Mammary epithelial cell (primary cell): ENCODE data around the gene CEACAM16.

Experiments
- EZH2 ChIP-seq: IDR thresholded peaks from 2 replicates; pipeline ENCODE4 v1.6.1; 2012; ENCODE audit warnings: low read length, inconsistent platforms, borderline replicate concordance
- TF ChIP-seq, protein P1 (sequence below), 2 donors: IDR thresholded peaks in 1 of 2; conservative IDR thresholded peaks in 1 of 2; 2 replicates each; pipeline ENCODE4 v1.5.1; 2011 to 2012; ENCODE audit warnings: inconsistent platforms in 2 of 2, low read length in 2 of 2, mild to moderate bottlenecking in 2 of 2, control low read depth in 1 of 2, low read depth in 1 of 2; ENCODE audit not compliant: insufficient read depth in 1 of 2; ENCODE audit errors: extremely low read depth in 1 of 2

GRCh38 chr19:44734357-44734756 lies 35.4 kb downstream of the CEACAM16 start:
- TF ChIP-seq, protein P1, sequence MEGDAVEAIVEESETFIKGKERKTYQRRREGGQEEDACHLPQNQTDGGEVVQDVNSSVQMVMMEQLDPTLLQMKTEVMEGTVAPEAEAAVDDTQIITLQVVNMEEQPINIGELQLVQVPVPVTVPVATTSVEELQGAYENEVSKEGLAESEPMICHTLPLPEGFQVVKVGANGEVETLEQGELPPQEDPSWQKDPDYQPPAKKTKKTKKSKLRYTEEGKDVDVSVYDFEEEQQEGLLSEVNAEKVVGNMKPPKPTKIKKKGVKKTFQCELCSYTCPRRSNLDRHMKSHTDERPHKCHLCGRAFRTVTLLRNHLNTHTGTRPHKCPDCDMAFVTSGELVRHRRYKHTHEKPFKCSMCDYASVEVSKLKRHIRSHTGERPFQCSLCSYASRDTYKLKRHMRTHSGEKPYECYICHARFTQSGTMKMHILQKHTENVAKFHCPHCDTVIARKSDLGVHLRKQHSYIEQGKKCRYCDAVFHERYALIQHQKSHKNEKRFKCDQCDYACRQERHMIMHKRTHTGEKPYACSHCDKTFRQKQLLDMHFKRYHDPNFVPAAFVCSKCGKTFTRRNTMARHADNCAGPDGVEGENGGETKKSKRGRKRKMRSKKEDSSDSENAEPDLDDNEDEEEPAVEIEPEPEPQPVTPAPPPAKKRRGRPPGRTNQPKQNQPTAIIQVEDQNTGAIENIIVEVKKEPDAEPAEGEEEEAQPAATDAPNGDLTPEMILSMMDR (conservative IDR thresholded peaks at IDR 0.05 in 1 of 2, IDR thresholded peaks at IDR 0.05 in 1 of 2; ENCODE audit: extremely low read depth in 1 of 2, insufficient read depth in 1 of 2, low read depth in 1 of 2, low read length in 2 of 2), result no peak
- no peak for TF ChIP-seq EZH2
